Effector memory CD4-positive, alpha-beta T cell (primary cell): ENCODE results near the gene RABGGTA.

Experiments used
- DNase-seq, 3 donors: peaks; one replicate each; pipeline ENCODE4 v3.0.0-alpha.2; 2020
- H3K27ac ChIP-seq: 2 replicates; pipeline ENCODE4 v1.7.0; 2013; ENCODE audit warnings: mild to moderate bottlenecking, low read length, moderate library complexity; ENCODE audit not compliant: insufficient read depth, poor library complexity, severe bottlenecking
- H3K27me3 ChIP-seq: replicated peaks from 2 replicates; pipeline ENCODE4 v1.7.0; 2013; ENCODE audit warnings: mild to moderate bottlenecking, low read length; ENCODE audit not compliant: insufficient read depth, control insufficient read depth, poor library complexity, severe bottlenecking
- H3K36me3 ChIP-seq: 2 replicates; pipeline ENCODE4 v1.7.0; 2013; ENCODE audit warnings: mild to moderate bottlenecking, low read length, moderate library complexity; ENCODE audit not compliant: control insufficient read depth, insufficient read depth
- H3K4me1 ChIP-seq: 2 replicates; pipeline ENCODE4 v1.7.0; 2013; ENCODE audit warnings: low read length, mild to moderate bottlenecking; ENCODE audit not compliant: control insufficient read depth, insufficient read depth, poor library complexity, severe bottlenecking
- H3K4me3 ChIP-seq: 2 replicates; pipeline ENCODE4 v1.7.0; 2013; ENCODE audit warnings: low read length, low read depth, mild to moderate bottlenecking; ENCODE audit not compliant: insufficient read depth, poor library complexity, severe bottlenecking
- H3K9me3 ChIP-seq: 2 replicates; pipeline ENCODE4 v1.7.0; 2013; ENCODE audit warnings: mild to moderate bottlenecking, low read length, moderate library complexity; ENCODE audit not compliant: control insufficient read depth

RABGGTA gene

DNA sequence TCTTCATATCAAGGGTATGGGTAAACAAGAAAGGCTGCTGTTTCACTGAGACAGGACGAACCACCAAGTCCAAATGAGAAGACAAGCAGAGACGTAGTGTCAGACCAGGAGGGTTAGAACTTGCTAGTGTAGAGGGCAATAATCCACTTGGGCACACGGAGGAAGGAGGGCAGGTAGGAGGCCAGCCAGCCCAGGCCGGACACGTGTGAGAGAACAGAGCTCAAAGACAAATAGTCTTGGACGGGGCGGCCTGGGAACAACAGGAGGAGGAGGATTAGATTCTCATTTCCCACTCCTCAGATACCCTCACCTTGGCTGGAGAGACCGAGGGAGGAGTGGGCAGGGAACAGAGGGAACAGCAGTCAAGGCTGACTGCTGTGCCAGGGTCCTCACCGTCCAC lies 19.3 kb upstream of the RABGGTA start:
- no peak overlapping the region for H3K27ac ChIP-seq
- no peak for DNase-seq
- no peak overlapping the region for H3K4me3 ChIP-seq
- no peaks in the 10 kb centered on the region for H3K27me3 ChIP-seq
- H3K4me1 ChIP-seq, result peaks cover 2% of the 10 kb centered on the region
- H3K36me3 ChIP-seq, result peaks cover 34% of the 10 kb centered on the region
- no peaks in the 10 kb centered on the region for H3K9me3 ChIP-seq

DNA sequence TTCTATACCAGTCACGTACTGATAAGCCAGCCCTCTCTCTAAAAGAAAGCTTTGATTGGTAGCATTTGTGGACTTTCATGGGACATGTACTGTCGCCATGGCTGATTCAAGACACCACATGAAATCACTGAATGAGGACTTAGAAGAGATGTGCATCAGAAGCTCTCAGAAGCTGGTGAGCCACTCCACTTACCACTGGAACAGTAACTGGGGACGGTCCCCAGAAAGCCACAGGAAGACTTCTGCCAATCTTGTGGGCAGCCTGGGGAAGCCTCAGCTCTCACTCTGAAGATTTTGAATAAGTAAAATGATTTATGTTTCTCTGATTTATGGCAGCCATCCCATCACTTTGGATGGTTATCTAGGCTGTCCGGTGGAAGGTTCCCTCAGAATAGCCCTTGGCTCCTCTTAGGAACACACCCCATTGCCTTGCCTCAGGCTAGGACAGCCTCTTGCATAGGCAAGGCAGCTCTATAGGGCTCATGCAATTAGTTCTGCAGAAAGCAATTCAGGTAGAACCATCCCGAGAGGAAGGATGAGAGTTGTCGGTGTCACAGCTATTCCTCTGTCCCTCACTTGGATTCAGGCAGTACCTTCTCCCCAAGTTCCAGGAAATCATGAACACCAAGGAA lies 18.4 kb upstream of the RABGGTA start:
- Histone ChIP-seq H3K36me3 (peaks cover 25% of the 10 kb centered on the region), H3K27ac (no peak overlapping the region), H3K4me3 (no peak overlapping the region), H3K9me3 (no peaks in the 10 kb centered on the region), H3K4me1 (peaks cover 2% of the 10 kb centered on the region), H3K27me3 (no peaks in the 10 kb centered on the region)
- no peak for DNase-seq

DNA sequence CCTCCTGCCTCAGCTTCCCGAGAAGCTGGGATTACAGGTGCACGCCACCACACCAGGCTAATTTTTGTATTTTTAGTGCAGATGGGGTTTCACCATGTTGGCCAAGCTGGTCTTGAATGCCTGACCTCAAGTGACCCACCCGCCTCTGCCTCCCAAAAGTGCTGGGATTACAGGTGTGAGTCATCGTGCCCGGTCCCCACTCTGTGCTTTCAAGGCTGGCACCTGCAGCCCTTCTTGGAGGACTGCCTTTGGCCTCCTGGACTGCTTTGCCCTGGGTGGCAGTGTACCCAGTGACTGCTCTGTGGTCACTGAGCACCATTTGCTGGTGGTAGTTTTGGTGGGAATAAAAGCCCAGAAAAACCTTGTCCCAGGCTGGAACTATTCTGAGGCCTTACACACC lies 15.6 kb upstream of the RABGGTA start:
- H3K27me3 ChIP-seq, result no peaks in the 10 kb centered on the region
- no peak for DNase-seq
- peaks cover 2% of the 10 kb centered on the region for H3K4me1 ChIP-seq
- H3K27ac ChIP-seq, result no peak overlapping the region
- no peaks in the 10 kb centered on the region for H3K9me3 ChIP-seq
- H3K36me3 ChIP-seq, result peaks cover 17% of the 10 kb centered on the region
- no peak overlapping the region for H3K4me3 ChIP-seq

DNA sequence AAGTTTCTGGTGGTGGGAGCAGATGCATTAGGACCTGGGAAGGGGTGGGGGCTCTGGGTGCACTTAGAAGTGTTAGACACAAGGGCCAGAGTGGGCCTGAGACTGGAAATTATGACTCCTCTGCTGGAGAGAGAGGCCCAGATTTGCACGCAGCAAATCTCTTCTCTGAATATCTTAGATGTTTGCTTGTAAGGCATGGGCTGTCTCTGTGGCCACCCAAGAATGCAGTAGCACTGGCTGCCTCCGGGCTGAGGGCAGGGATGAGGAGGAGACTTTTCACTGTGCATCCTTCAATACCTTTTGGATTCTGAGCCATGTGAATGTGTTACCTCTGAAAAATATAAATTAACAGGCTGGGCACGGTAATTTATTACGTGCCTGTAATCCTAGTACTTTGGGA lies 14.0 kb upstream of the RABGGTA start:
- no peak for DNase-seq
- Histone ChIP-seq H3K36me3 (peaks cover under 1% of the 10 kb centered on the region), H3K4me1 (peaks cover 2% of the 10 kb centered on the region), H3K4me3 (no peak overlapping the region), H3K27me3 (no peaks in the 10 kb centered on the region), H3K27ac (no peak overlapping the region), H3K9me3 (no peaks in the 10 kb centered on the region)

DNA sequence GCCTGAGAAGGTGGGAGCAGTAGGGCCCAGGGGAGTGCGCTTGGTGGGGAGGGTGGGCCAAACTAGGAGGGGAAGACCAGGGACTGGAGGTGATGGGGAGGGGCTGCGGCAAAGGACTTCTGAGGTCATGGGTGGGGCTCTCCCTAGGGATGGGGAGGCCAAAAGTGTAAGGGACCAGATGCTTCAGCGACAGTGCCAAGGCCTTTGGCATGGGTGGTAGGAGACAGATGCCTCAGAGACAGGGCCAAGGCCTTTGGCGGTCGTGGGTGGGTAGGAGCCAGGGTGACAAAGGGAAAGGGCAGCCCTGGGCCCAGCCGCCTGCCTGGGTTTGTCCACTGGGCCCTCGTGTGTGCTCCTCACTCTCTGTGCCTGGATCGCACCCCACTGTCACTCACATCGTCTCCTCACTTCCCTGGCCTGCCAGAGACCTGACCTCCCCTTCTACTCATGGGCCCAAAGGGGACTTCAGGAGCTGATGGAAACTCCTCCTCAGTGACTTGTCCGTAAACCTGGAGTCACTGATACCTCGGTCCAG lies 13.2 kb upstream of the RABGGTA start:
- no peak for DNase-seq
- Histone ChIP-seq H3K27me3 (no peaks in the 10 kb centered on the region), H3K9me3 (no peaks in the 10 kb centered on the region), H3K36me3 (no peaks in the 10 kb centered on the region), H3K4me1 (peaks cover 3% of the 10 kb centered on the region), H3K4me3 (no peak overlapping the region), H3K27ac (no peak overlapping the region)

DNA sequence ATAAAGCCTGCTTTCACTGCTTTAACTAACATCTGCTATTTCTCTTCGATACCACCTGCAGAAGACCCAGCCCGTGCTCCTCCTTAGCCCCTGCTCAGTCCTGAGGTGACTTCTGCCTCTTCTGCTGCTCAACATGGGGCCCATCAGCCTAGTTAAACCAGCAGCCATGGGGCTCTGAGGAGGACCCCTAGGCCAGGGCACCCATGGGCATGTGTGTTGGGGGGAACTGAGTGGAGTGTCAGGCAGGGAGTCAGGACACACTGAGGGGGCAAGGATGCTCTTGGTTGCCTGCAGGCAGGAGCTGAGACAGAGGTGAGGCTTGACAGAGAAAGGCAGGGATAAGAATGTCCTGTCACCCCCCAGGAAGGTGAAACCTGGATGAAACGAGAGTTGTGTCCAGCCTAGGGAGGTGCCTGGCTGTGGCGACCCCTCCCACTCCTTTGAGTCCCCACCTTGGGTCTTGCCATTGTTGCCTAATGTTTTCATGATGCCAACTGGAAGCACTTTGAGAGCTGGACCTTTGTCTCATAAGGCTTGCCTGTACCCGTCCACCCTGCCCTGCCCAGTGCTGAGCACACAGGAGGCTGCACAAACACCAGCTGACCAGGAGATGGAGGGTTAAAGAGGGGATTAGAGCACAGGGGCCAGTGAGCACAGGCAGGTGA lies 12.5 kb upstream of the RABGGTA start:
- H3K27ac ChIP-seq, result no peak overlapping the region
- no peaks in the 10 kb centered on the region for H3K27me3 ChIP-seq
- DNase-seq, result no peak
- no peak overlapping the region for H3K4me3 ChIP-seq
- H3K36me3 ChIP-seq, result no peaks in the 10 kb centered on the region
- H3K9me3 ChIP-seq, result no peaks in the 10 kb centered on the region
- peaks cover 9% of the 10 kb centered on the region for H3K4me1 ChIP-seq

DNA sequence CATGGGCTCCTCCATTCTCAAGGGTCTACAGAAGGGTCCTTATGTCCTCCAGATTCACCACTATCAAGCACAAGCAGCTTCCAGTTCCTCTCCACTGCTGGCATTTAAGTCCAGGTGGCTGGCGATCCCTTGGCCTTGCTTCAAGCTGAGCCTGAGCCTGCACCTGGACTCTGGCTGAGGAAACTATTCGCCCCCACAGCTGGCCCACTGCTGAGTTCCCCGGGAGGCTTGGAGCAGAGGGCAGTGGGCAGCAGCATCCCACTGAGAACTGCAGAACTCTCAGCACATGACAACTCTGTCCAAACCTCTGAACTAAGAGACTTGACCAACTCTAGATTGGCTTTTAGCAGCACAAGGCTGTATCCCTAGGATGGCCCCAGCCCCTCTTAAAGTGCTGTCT lies 11.3 kb upstream of the RABGGTA start:
- Histone ChIP-seq H3K4me1 (peaks cover 14% of the 10 kb centered on the region), H3K27ac (no peak overlapping the region), H3K9me3 (no peaks in the 10 kb centered on the region), H3K27me3 (no peaks in the 10 kb centered on the region), H3K36me3 (no peaks in the 10 kb centered on the region), H3K4me3 (no peak overlapping the region)
- no peak for DNase-seq

DNA sequence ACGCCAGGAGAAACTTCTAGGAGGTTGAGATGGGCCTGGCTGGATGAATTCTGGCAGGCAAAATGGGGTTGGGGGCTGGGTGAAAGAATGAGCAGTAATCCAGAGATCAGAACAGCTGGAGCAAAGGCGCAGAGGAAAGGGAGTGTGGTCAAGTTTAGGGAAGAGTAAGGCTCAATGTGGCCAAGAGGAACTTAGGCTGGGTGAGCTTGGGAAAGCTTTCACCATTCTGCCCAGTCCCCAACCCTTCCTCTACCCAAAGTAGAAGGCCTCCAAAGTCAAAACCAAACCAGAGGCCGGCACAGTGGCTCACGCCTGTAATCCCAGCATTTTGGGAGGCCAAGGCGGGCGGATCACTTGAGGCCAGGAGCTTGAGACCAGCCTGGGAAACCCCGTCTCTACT lies 10.2 kb upstream of the RABGGTA start:
- Histone ChIP-seq H3K27ac (no peak overlapping the region), H3K4me1 (peaks cover 14% of the 10 kb centered on the region), H3K36me3 (no peaks in the 10 kb centered on the region), H3K27me3 (no peaks in the 10 kb centered on the region), H3K4me3 (no peak overlapping the region), H3K9me3 (no peaks in the 10 kb centered on the region)
- no peak for DNase-seq

DNA sequence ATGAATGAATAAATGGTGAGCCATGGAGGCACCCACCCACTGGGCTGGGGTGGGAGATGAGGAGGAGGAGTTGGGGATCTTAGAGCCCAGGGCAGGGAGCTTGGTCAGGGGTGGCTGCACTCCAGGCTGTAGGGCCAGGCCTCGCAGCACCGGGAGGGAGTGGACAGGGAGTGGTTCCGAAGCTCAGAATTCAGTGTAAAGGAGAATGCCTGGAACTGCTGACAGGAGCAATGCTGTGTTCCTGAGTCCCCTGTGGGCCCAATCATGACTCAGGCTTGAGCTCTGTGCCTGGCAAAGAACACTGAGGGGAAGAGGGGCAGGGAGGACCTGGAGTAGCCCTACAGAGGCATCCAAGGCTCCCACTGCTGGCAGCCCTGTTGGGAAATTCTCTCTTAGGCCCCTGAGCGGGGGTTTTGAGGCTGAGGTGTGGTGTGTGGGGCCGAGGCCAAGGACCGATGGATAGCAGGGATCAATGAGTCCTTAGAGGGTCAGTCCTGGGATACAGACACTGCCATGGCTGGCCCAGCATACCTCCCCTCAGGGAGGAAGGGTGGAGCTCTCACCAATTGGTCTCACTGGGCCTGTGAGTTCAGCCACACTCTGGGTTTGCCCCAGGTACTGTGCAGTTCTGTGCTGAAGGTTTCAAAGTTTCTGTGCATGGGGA lies 9.5 kb upstream of the RABGGTA start:
- Histone ChIP-seq H3K36me3 (no peaks in the 10 kb centered on the region), H3K9me3 (no peaks in the 10 kb centered on the region), H3K27me3 (no peaks in the 10 kb centered on the region), H3K4me1 (peaks cover 14% of the 10 kb centered on the region), H3K27ac (no peak overlapping the region), H3K4me3 (no peak overlapping the region)
- no peak for DNase-seq
